C4-2B (cell line): ENCODE data around the gene EPN3.

ENCODE experiments used
- CTCF ChIP-seq: fragments of 450-650 bp; conservative IDR thresholded peaks from 2 replicates; pipeline ENCODE4 v1.5.1; 2017; ENCODE audit warnings: mild to moderate bottlenecking
- ZFX ChIP-seq: fragments of 450-650 bp; IDR thresholded peaks from 2 replicates; pipeline ENCODE4 v1.6.1; 2017

GRCh38 chr17:50483266-50483665 lies 49.3 kb upstream of the EPN3 start:
- TF ChIP-seq CTCF (no peak), ZFX (no peak)
